ENCODE measurements around the gene HAT1.

- TF ChIP-seq CTCF (conservative IDR thresholded peaks at IDR 0.05; ENCODE audit: low read length) (no peak), EZH2phosphoT487 (IDR thresholded peaks at IDR 0.05; ENCODE audit: borderline replicate concordance) (no peak)
Observed at GRCh38 chr2:171880774-171881173, 41.5 kb upstream of the HAT1 start.

Data from Loucy (cell line).